BJ (cell line): ENCODE data around the gene SRF. TPM values are rescaled to one million over a fixed set of nuclear protein-coding genes. Genes with fewer than 3 reads are reported as not detected.
"Not testable (repeated sequence)": the region's sequence is repeated elsewhere in the genome, so short reads cannot be mapped to it uniquely, and the experiment has no call there.

Experiments
- CTCF ChIA-PET: fragments of 350-600 bp; formaldehyde crosslinking; extraction: SDS; loops from one replicate; lab custom pipeline; 2021; ENCODE audit warnings: antibody characterized with exemption, inconsistent platforms; lab: Yijun Ruan, JAX
- POLR2A ChIA-PET: fragments of 300-600 bp; sonication (Branson Sonifier 250); formaldehyde crosslinking; extraction: SDS; loops from one replicate; lab custom pipeline; 2021; ENCODE audit warnings: antibody characterized with exemption; lab: Charles Lee
- DNase-seq: peaks from one replicate; pipeline ENCODE4 v3.0.0-alpha.2; 2011; ENCODE audit warnings: low read depth
- H3K27me3 ChIP-seq: 2 replicates; pipeline ENCODE4 v1.6.0; 2011; ENCODE audit warnings: low read length; ENCODE audit not compliant: control insufficient read depth, insufficient read depth
- H3K36me3 ChIP-seq: 2 replicates; pipeline ENCODE4 v1.5.1; 2011; ENCODE audit warnings: low read length; ENCODE audit not compliant: control insufficient read depth, insufficient read depth
- H3K4me3 ChIP-seq: 2 replicates; pipeline ENCODE4 v1.5.1; 2011; ENCODE audit warnings: low read depth, mild to moderate bottlenecking, control low read depth, low read length
- CTCF ChIP-seq: IDR thresholded peaks from 2 replicates; pipeline ENCODE4 v1.5.1; 2011; ENCODE audit warnings: low read depth, mild to moderate bottlenecking, control low read depth, inconsistent platforms, low read length, moderate library complexity; ENCODE audit not compliant: insufficient read depth
- polyA plus RNA-seq: library from polyadenylated mRNA; depleted of rRNA; stranded (reverse); fragments of >200 nt; gene quantifications from 2 replicates; pipeline ENCODE4 v1.2.3, GENCODE V29; 2011

The SRF gene
- polyA plus RNA-seq, 1 experiment: 50.5 TPM

GRCh38 chr6:43129434-43130194 lies 41.5 kb upstream of the SRF start:
- POLR2A ChIA-PET: no interaction called here
- no peaks in the 10 kb centered on the region for H3K27me3 ChIP-seq
- DNase-seq: no peak
- CTCF ChIA-PET: interaction anchor here (0.6 to 3.7 kb wide), 19 partner anchors 9 to 239 kb away, joined by 3 to 34 read pairs (median 5); partner anchors contain the start of genes MRPL2 and PTK7
- H3K36me3 ChIP-seq: peaks cover 25% of the 10 kb centered on the region
- peak; percentile 89 for TF ChIP-seq CTCF
- H3K4me3 ChIP-seq: no peak overlapping the region

DNA sequence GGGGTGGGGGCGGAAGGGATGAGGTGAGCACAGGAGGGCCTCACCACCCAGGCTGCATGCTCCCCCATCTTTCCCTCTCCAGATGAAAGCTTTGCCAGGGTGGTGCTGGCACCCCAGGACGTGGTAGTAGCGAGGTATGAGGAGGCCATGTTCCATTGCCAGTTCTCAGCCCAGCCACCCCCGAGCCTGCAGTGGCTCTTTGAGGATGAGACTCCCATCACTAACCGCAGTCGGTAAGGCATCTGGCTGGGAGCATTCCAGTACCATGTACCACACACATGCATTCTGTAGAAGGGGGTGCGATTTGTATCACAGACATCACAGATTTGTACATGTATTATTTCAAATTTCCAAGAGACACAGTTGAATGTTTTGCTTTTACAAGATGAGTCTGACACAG lies 40.6 kb upstream of the SRF start:
- Histone ChIP-seq H3K36me3 (peaks cover 29% of the 10 kb centered on the region), H3K27me3 (no peaks in the 10 kb centered on the region), H3K4me3 (no peak overlapping the region)
- ChIA-PET CTCF (interaction anchor here (0.6 to 3.7 kb wide), 11 partner anchors 11 to 80 kb away, joined by 3 to 34 read pairs (median 8); no protein-coding TSS in a partner anchor), POLR2A (no interaction called here)
- DNase-seq: no peak
- TF ChIP-seq CTCF: no peak

GRCh38 chr6:43131379-43131778 lies 39.7 kb upstream of the SRF start:
- peaks cover 32% of the 10 kb centered on the region for H3K36me3 ChIP-seq
- DNase-seq, H3K4me3 ChIP-seq, POLR2A ChIA-PET, H3K27me3 ChIP-seq: not testable (repeated sequence)
- CTCF ChIA-PET: interaction anchor here (2.7 to 3.7 kb wide), 3 partner anchors 12 to 58 kb away, joined by 12 to 34 read pairs (median 15); no protein-coding TSS in a partner anchor

DNA sequence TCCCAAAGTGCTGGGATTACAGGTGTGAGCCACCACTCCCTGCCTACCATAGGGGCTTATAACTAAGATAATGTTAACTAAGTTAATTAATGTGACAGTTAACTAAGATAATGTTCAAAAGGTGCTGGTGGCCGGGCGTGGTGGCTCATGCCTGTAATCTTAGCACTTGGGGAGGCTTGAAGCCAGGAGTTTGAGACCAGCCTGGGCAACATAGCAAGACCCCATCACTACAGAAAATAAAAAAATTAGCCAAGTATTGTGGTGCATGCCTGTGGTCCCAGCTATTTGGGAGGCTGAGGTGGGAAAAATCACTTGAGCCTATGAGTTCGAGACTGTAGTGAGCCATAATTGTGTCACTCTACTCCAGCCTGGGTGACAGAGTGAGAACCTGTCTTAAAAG lies 32.8 kb upstream of the SRF start:
- CTCF ChIA-PET: no interaction called here

DNA sequence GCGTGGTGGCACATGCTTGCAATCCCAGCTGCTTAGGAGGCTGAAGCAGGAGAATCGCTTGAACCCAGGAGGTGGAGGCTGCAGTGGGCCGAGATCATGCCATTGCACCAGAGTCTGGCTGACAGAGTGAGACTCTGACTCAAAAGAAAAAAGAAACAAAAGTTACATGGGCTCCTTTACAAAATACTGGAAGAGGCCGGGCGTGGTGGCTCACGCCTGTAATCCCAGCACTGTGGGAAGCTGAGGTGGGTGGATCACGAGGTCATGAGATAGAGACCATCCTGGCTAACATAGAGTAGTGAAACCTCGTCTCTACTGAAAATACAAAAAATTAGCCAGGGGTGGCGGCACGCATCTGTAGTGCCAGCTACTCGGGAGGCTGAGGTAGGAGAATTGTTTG lies 31.1 kb upstream of the SRF start:
- POLR2A ChIA-PET, DNase-seq, CTCF ChIA-PET, H3K27me3 ChIP-seq, H3K4me3 ChIP-seq: not testable (repeated sequence)
- peaks cover 32% of the 10 kb centered on the region for H3K36me3 ChIP-seq

More for the DNA sequence above, 32.8 kb upstream of the SRF start:
- Histone ChIP-seq H3K4me3 (no peak overlapping the region), H3K27me3 (no peaks in the 10 kb centered on the region), H3K36me3 (peaks cover 29% of the 10 kb centered on the region)
- POLR2A ChIA-PET: no interaction called here
- no peak for TF ChIP-seq CTCF
- DNase-seq: no peak

- POLR2A ChIA-PET: no interaction called here
- H3K4me3 ChIP-seq: no peak overlapping the region
- DNase-seq: no peak
- CTCF ChIA-PET: interaction anchor here (1.0 kb wide), 1 partner anchor 14 kb away, joined by 3 read pairs; no protein-coding TSS in a partner anchor
- no peak for TF ChIP-seq CTCF
- peaks cover 35% of the 10 kb centered on the region for H3K36me3 ChIP-seq
- no peaks in the 10 kb centered on the region for H3K27me3 ChIP-seq
Observed at GRCh38 chr6:43141644-43142043, 29.4 kb upstream of the SRF start.
